HG03521 (cell line): ENCODE data around the gene ANO10.

ENCODE experiments used
- ATAC-seq: cut with Tn5 transposase; IDR thresholded peaks from one replicate; pipeline ENCODE4 v1.9.1; 2021; ENCODE audit warnings: mild to moderate bottlenecking, moderate library complexity; ENCODE audit not compliant: unreplicated experiment

ANO10 gene

GRCh38 chr3:43328653-43329052 lies 293.2 kb downstream of the ANO10 start:
- no peak for ATAC-seq

- no peak for ATAC-seq
Measured at GRCh38 chr3:43327582-43327979, 294.2 kb downstream of the ANO10 start.

DNA sequence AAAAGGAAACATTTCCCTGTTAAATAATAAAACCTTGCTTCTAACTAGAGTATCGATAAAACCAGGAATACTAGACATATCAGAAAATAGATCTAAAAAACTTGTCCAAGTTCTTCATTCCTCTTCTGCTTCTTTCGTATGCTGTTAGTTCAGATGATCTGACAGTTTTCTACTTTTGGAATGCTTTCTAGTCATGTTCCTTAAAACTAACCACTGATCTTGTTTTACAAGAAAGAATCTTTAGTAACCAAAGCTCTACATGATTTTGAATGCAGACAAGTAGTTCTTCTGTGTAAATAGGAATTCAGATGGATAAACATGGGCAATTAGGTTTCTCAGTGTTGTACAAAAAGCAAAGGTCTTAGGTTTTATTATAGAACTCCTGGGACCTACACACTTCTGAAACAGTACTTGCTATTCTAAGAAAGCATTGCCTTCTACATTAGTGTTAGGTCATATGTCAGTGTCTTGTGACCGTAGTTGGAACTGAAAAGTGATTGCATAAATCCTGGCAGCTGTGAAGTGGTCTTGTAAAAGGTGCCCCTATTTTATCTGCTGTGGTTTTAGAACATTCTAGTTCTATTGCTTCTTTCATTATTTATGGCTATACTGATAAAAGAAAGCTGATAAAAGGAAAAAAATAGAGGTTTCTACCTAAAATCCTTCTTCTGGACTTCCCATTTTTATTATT lies 294.8 kb downstream of the ANO10 start:
- no peak for ATAC-seq

GRCh38 chr3:43323541-43323940 lies 298.3 kb downstream of the ANO10 start:
- no peak for ATAC-seq

DNA sequence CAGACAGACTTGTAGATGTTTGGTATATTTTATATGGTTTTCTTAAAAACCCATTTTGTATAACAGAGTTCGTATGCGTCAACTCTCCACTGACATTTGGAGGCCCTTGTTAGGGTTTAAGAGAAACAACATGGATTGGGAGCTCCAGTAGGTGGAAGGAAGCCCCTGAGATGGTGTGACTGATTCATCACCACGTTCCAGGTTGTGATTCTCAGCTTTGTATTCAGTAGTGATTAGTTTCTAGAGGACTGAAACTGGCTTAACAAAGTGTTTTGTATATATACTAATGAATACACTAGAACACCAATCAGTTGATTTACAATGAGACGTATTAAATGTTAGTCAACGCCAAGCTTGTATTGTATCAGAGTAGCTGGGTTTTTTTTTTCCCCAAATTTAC lies 301.5 kb downstream of the ANO10 start:
- no peak for ATAC-seq

DNA sequence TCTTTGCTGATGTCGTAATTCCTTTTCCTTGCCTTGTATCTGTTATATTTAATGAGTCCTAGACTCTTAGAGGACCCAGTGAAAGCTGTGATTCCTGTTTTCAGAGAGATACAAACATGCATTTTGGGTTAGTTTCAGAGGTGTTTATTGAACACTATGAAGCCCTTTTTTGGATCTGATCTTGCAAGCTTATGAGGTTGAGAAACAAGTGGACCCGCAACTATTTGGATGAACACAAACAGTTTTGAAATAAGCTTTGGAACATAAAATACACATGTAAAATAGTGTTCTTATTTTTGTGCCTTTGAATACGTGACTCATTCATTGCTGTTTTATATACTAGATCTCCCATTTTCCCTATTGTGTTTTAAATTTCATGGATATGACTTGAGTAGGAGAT lies 302.0 kb downstream of the ANO10 start:
- ATAC-seq: no peak

- no peak for ATAC-seq
Measured at GRCh38 chr3:43319376-43319775, 302.4 kb downstream of the ANO10 start.

- ATAC-seq: no peak
Measured at GRCh38 chr3:43317461-43318316, 304.1 kb downstream of the ANO10 start.

- ATAC-seq: no peak
Measured at GRCh38 chr3:43316783-43317460, 304.9 kb downstream of the ANO10 start.
